Activated naive CD8-positive, alpha-beta T cell treated with anti-CD3 and anti-CD28 coated beads, Interleukin-2, amount 50 U/mL, for 16 hours (primary cell): ENCODE measurements around the gene ATXN7.

Experiments used
- DNase-seq: peaks from one replicate; pipeline ENCODE4 v3.0.0-alpha.2; 2020; ENCODE audit warnings: low read depth, low spot score

ATXN7 gene

GRCh38 chr3:63981980-63982379 is 118.3 kb downstream of the ATXN7 start:
- no peak for DNase-seq

GRCh38 chr3:63984391-63984790 is 120.7 kb downstream of the ATXN7 start:
- no peak for DNase-seq

GRCh38 chr3:63986146-63986545 is 122.5 kb downstream of the ATXN7 start:
- DNase-seq, result no peak

GRCh38 chr3:63986831-63987230 is 123.2 kb downstream of the ATXN7 start:
- DNase-seq, result no peak

GRCh38 chr3:63988943-63989342 is 125.3 kb downstream of the ATXN7 start:
- no peak for DNase-seq

- DNase-seq, result no peak
These were observed 126.5 kb downstream of the ATXN7 start for GRCh38 chr3:63990204-63990603.

- DNase-seq, result no peak
These were observed 127.1 kb downstream of the ATXN7 start for GRCh38 chr3:63990733-63991132.

GRCh38 chr3:63991666-63992065 is 128.0 kb downstream of the ATXN7 start:
- DNase-seq, result no peak

GRCh38 chr3:63992516-63993209 is 129.0 kb downstream of the ATXN7 start:
- DNase-seq, result no peak

GRCh38 chr3:63993653-63994079 is 130.0 kb downstream of the ATXN7 start:
- DNase-seq, result peak; percentile 22

GRCh38 chr3:63995086-63995485 is 131.4 kb downstream of the ATXN7 start:
- no peak for DNase-seq

- DNase-seq, result no peak
These were observed 135.4 kb downstream of the ATXN7 start for GRCh38 chr3:63998852-63999754.

GRCh38 chr3:64000453-64001055 is 136.9 kb downstream of the ATXN7 start:
- no peak for DNase-seq

GRCh38 chr3:64002233-64002632 is 138.6 kb downstream of the ATXN7 start:
- DNase-seq, result no peak

- no peak for DNase-seq
These were observed 139.9 kb downstream of the ATXN7 start for GRCh38 chr3:64003589-64003988.

GRCh38 chr3:64008017-64008416 is 144.3 kb downstream of the ATXN7 start:
- DNase-seq, result no peak

- DNase-seq, result no peak
These were observed 145.1 kb downstream of the ATXN7 start for GRCh38 chr3:64008487-64009351.

- DNase-seq, result no peak
These were observed 145.9 kb downstream of the ATXN7 start for GRCh38 chr3:64009528-64009927.

GRCh38 chr3:64010199-64010598 is 146.5 kb downstream of the ATXN7 start:
- no peak for DNase-seq

- no peak for DNase-seq
These were observed 148.0 kb downstream of the ATXN7 start for GRCh38 chr3:64011685-64012084.

- no peak for DNase-seq
These were observed 153.4 kb downstream of the ATXN7 start for GRCh38 chr3:64016941-64017620.
